Suprapubic skin (tissue), 3 donors: Measurements from ENCODE around the gene SLC12A5.
"Not testable (repeated sequence)": the region's sequence is repeated elsewhere in the genome, so short reads cannot be mapped to it uniquely, and the experiment has no call there.

Experiments
- EP300 ChIP-seq: sonication (generic); formaldehyde crosslinking; IDR thresholded peaks from one replicate; pipeline ENCODE4 v1.6.1; 2017; ENCODE audit warnings: antibody characterized with exemption
- POLR2A ChIP-seq, 2 donors: fragments of 450-650 bp; IDR thresholded peaks; one replicate each; pipeline ENCODE4 v1.6.1; 2017; ENCODE audit warnings: antibody characterized with exemption in 2 of 2, mild to moderate bottlenecking in 2 of 2, moderate library complexity in 2 of 2
- TF ChIP-seq, protein P1 (sequence below), 2 donors: fragments of 200-600 bp in 1 of 2; fragments of 450-650 bp in 1 of 2; sonication (generic) in 1 of 2; IDR thresholded peaks; one replicate each; pipeline ENCODE4 v1.5.1; 2016 to 2019; ENCODE audit warnings: antibody characterized with exemption in 2 of 2, mild to moderate bottlenecking in 1 of 2, moderate library complexity in 1 of 2

DNA sequence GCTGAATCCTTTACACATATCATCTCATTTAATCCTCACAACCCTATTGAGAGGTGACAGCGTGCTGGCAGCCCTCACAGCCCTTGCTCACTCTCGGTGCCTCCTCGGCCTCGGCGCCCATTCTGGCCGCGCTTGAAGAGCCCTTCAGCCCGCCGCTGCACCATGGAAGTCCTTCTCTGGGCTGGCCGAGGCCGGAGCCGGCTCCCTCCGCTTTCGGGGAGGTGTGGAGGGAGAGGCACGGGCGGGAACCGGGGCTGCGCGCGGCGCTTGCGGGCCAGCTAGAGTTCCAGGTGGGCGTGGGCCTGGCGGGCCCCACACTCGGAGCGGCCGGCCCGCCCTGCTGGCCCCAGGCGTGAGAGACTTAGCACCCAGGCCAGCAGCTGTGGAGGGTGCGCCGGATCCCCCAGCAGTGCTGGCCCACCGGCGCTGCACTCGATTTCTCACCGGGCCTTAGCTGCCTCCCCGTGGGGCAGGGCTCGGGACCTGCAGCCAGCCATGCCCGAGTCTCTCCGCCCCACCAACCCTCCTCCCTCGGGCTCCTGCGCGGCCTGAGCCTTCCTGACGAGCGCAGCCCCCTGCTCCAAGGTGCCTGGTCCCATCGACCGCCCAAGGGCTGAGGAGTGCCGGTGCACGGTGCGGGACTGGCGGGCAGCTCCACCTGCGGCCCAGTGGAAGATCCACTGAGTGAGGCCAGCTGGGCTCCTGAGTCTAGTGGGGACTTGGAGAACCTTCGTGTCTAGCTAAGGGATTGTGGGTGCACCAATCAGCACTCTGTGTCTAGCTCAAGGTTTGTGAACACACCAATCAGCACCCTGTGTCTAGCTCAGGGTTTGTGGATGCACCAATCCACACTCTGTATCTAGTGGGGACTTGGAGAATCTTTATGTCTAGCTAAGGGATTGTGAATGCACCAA lies 62.9 kb downstream of the SLC12A5 start:
- TF ChIP-seq, protein P1, sequence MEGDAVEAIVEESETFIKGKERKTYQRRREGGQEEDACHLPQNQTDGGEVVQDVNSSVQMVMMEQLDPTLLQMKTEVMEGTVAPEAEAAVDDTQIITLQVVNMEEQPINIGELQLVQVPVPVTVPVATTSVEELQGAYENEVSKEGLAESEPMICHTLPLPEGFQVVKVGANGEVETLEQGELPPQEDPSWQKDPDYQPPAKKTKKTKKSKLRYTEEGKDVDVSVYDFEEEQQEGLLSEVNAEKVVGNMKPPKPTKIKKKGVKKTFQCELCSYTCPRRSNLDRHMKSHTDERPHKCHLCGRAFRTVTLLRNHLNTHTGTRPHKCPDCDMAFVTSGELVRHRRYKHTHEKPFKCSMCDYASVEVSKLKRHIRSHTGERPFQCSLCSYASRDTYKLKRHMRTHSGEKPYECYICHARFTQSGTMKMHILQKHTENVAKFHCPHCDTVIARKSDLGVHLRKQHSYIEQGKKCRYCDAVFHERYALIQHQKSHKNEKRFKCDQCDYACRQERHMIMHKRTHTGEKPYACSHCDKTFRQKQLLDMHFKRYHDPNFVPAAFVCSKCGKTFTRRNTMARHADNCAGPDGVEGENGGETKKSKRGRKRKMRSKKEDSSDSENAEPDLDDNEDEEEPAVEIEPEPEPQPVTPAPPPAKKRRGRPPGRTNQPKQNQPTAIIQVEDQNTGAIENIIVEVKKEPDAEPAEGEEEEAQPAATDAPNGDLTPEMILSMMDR (IDR thresholded peaks at IDR 0.05): not testable (repeated sequence)
- TF ChIP-seq POLR2A (IDR thresholded peaks at IDR 0.05); EP300: not testable (repeated sequence)
